Measurements from ENCODE around the gene TNIK.

The TNIK gene

GRCh38 chr3:171459942-171460724 is at the start of gene TNIK:
Gene TNIK (minus strand): TSS chr3:171460405. CDS start chr3:171460063, 342 bp downstream.
- peak; percentile 73 to 89 (median 79) for DNase-seq

- DNase-seq: no peak
Measured at GRCh38 chr3:171508676-171509075, 48.5 kb upstream of the TNIK start.

GRCh38 chr3:171508206-171508605 is 48.0 kb upstream of the TNIK start:
- no peak for DNase-seq

GRCh38 chr3:171506743-171507319 is 46.6 kb upstream of the TNIK start:
- DNase-seq: no peak

- DNase-seq: no peak
Measured at GRCh38 chr3:171505822-171506333, 45.7 kb upstream of the TNIK start.

- no peak for DNase-seq
Measured at GRCh38 chr3:171504376-171504775, 44.2 kb upstream of the TNIK start.

- DNase-seq: no peak
Measured at GRCh38 chr3:171503817-171504216, 43.6 kb upstream of the TNIK start.

- DNase-seq: no peak
Measured at GRCh38 chr3:171498921-171499320, 38.7 kb upstream of the TNIK start.

- no peak for DNase-seq
Measured at GRCh38 chr3:171497468-171497867, 37.3 kb upstream of the TNIK start.

- DNase-seq: no peak
Measured at GRCh38 chr3:171495413-171495812, 35.2 kb upstream of the TNIK start.

GRCh38 chr3:171494457-171495109 is 34.4 kb upstream of the TNIK start:
- no peak for DNase-seq

GRCh38 chr3:171491361-171491760 is 31.2 kb upstream of the TNIK start:
- DNase-seq: no peak

GRCh38 chr3:171490901-171491300 is 30.7 kb upstream of the TNIK start:
- no peak for DNase-seq

GRCh38 chr3:171489348-171489747 is 29.1 kb upstream of the TNIK start:
- no peak for DNase-seq

- DNase-seq: no peak
Measured at GRCh38 chr3:171488479-171488878, 28.3 kb upstream of the TNIK start.

- no peak for DNase-seq
Measured at GRCh38 chr3:171487382-171487781, 27.2 kb upstream of the TNIK start.

- no peak for DNase-seq
Measured at GRCh38 chr3:171485338-171485737, 25.1 kb upstream of the TNIK start.

GRCh38 chr3:171481011-171481410 is 20.8 kb upstream of the TNIK start:
- no peak for DNase-seq

- no peak for DNase-seq
Measured at GRCh38 chr3:171480526-171480925, 20.3 kb upstream of the TNIK start.

- no peak for DNase-seq
Measured at GRCh38 chr3:171476532-171477102, 16.4 kb upstream of the TNIK start.

- no peak for DNase-seq
Measured at GRCh38 chr3:171472552-171472951, 12.3 kb upstream of the TNIK start.

- no peak for DNase-seq
Measured at GRCh38 chr3:171470714-171471227, 10.6 kb upstream of the TNIK start.

GRCh38 chr3:171469376-171469775 is 9.2 kb upstream of the TNIK start:
- DNase-seq: no peak
